HG02970 (cell line): ENCODE results near the gene RBPMS2.
"Not testable (repeated sequence)": the region's sequence is repeated elsewhere in the genome, so short reads cannot be mapped to it uniquely, and the experiment has no call there.

Experiments used
- ATAC-seq: cut with Tn5 transposase; IDR thresholded peaks from one replicate; pipeline ENCODE4 v1.9.1; 2021; ENCODE audit warnings: mild to moderate bottlenecking, moderate library complexity, moderate number of reproducible peaks; ENCODE audit not compliant: unreplicated experiment, low FRiP score

Gene RBPMS2

GRCh38 chr15:64755427-64755940, 19.9 kb downstream of the RBPMS2 start:
- no peak for ATAC-seq

- ATAC-seq = no peak
These were observed 20.5 kb downstream of the RBPMS2 start for GRCh38 chr15:64754663-64755426.

GRCh38 chr15:64753480-64754185, 21.8 kb downstream of the RBPMS2 start:
- no peak for ATAC-seq

DNA sequence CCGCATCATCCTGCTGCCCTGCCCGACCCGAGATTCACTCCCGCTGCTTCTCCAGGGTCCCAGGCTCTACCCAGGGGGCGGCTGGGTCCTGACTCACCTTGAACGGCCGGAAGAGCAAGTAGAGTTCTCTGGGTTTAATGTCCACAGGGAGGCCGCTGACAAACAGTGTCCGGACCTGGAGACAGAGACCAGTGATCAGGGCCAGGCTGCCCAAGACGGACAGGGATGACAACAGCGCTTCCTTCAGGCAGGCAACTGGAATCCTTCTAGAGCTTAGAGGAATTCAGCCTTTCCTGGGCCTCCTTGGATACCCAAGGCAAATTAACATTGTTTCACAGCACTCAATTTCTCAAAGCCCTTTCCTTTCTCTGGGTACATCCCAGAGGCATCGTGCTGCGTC, 23.9 kb downstream of the RBPMS2 start:
- no peak for ATAC-seq

GRCh38 chr15:64749999-64750657, 25.3 kb downstream of the RBPMS2 start:
- no peak for ATAC-seq

- ATAC-seq = no peak
These were observed 26.2 kb downstream of the RBPMS2 start for GRCh38 chr15:64749167-64749566.

- ATAC-seq = no peak
These were observed 27.1 kb downstream of the RBPMS2 start for GRCh38 chr15:64748251-64748650.

GRCh38 chr15:64747578-64747977, 27.8 kb downstream of the RBPMS2 start:
- no peak for ATAC-seq

- ATAC-seq = no peak
These were observed 28.5 kb downstream of the RBPMS2 start for GRCh38 chr15:64746921-64747320.

- ATAC-seq = no peak
These were observed 29.0 kb downstream of the RBPMS2 start for GRCh38 chr15:64746356-64746755.

GRCh38 chr15:64743691-64744090, 31.7 kb downstream of the RBPMS2 start:
- ATAC-seq = no peak

DNA sequence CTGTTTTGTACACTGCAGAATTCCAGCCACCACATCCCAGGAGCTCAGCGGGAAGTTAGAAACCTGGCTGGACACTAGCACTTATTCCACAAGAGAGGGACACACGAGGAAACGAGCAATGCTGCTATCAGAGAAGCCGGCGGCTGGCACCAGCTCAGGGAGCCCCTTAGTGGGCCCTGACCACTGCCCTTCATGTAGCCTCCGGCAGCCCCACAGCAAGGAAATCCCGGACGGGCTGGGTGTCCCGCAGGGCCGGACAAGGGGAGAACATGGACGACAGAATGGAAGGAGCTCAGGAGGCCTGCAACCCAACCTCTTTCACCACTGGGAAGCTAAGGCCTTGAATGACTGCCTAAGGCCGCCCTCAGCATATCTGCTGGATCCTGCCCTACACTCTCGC, 32.5 kb downstream of the RBPMS2 start:
- ATAC-seq = no peak

DNA sequence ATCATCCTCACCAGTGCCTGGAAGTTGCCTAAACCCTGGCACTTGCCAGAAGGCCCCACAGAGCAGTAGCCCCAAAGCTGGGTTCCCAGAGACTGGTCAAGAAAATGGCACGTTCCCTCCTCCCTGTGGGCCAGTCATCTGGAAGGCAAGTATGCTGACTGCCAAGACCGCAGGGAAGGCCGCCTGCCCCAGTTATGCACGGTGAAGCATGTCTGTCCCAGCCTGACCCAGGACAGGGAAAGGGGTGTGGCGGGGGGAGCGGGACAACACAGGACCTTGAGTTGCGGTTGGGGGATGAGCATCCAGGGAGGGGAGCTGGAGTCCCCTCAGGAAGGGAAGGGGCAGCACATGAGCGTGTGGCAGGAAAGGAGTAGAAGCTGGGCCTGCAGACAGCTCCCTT, 33.0 kb downstream of the RBPMS2 start:
- ATAC-seq = no peak

DNA sequence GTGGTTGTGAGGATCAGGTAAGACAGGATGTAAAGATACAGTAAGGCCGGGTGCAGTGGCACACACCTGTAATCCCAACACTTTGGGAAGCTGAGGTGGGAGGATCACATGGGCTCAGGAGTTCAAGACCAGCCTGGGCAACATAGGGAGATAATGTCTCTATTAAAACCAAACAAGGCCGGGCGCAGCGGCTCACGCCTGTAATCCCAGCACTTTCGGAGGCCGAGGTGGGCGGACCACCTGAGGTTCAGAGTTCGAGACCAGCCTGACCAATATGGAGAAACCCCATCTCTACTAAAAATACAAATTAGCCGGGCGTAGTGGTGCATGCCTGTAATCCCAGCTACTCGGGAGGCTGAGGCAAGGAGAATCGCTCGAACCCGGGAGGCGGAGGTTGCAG, 33.7 kb downstream of the RBPMS2 start:
- not testable (repeated sequence) for ATAC-seq

GRCh38 chr15:64740311-64741170, 34.8 kb downstream of the RBPMS2 start:
- no peak for ATAC-seq

DNA sequence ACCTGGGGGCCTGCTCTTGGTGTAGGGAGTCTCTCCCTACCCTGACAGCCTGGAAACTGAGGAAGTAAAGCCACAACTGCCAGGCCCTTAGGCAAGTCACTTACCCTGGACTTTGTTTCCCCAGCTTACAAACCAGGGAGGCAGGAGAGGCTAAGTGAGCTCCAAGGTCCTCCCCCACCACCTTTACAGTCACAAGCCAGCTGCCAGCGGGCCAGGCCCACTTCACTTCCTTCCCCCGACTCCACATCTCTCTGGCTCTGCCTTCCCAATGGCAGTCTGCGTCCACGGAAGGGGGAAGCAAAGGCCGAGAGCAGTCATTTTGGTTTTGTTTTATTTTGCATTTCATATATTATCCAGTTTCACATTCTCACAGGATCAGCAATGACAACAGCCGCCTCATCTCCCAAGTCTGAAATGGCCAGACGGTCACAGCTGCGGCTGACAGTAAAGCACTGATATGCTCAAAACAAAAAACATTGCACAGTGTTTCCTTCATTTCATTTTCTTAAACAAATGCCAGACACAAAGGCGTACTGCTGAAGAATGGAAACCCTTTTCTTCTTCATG, 35.7 kb downstream of the RBPMS2 start:
- no peak for ATAC-seq

DNA sequence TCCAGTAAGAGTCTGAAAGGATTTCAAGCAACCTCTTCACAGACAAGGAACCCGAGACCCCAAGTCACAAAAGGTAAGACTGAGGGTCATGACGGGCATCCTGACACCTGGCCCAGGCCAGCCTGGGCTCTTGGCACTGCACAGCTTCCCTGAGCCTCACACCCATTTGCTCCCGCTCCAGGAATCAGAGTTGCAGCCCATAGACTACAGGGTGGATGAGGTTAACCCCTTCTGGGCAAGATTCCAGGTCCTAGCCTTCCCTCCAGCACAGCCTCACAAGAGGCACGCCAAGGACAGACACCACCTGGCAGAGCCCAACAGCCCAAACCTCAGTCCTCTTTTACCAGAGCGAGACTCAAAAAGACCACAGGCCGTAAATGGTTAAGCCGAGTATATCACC, 36.2 kb downstream of the RBPMS2 start:
- no peak for ATAC-seq

DNA sequence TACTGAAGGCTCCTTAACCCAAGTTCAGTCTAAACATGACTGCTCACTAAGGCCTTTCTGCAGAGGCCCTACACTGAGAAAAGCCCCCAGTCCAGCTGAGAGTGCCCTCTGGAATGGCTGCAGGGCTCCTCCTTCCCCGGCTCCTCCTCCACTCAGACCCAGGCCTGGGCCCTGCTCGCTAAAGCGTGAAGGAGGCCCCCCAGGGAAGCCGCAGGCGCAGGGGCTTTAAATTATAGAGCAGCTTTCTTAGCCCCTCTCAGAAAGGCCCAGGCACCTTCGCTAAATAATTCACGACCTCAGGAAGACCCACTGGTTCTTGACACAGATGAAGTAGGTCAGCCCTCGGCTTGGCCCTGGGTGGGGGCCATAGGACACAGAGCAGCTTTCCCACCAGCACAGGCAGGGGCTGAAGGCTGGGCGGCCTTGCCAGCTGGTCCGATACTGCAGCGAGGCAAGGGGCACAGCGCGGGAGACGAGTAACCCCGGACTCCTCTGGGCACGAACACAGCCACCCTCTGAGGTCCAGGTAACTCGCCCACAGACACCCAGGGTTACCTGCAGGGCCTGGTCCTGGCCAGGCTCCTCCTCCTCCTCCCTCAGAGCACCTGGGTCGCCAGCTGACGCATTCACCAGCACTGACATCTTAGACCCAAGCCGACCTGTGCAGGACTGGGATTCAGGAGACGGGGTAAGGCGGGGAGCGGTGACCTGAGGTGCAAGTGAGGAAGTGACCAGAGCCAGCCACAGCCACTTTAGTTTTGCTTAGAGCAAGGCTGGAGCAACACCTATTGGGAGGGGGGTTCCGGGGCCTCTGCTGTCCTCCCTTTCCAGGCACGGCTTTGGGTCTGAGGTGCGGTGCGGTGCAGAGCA, 36.9 kb downstream of the RBPMS2 start:
- ATAC-seq = no peak
